ENCODE results near the gene GLG1.

GLG1 gene

DNA sequence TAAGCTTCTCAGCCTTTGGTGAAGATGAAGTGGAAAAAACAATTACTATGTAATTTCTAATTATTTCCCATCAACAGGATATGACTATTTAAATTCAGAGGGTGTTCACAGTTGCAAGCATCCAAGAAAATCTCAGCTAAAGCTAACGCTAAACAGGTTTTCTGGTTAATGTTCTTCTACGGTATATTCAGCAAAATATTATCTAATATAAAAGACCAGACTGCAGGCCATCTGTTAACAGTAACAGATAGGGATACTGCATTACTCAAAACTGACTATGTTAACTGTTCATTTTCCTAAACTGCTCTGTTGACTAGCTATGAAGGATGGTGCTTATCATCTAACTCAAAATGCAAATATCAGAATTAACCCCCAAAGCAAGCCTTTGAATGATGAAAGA is 32.8 kb downstream of the GLG1 start:
- Histone ChIP-seq H3K4me3 (ENCODE audit: extremely low read depth, insufficient read depth, low read length, poor library complexity, severe bottlenecking) (no peak overlapping the region), H3K36me3 (ENCODE audit: control insufficient read depth, insufficient read depth, low read length) (no peaks in the 10 kb centered on the region), H3K27ac (ENCODE audit: low read depth, low read length, severe bottlenecking) (no peak overlapping the region), H3K4me1 (ENCODE audit: control insufficient read depth, insufficient read depth, low read length, poor library complexity, severe bottlenecking) (peaks cover 12% of the 10 kb centered on the region), H3K9me3 (ENCODE audit: control insufficient read depth, low read length) (no peaks in the 10 kb centered on the region)
- WGBS, 2 experiments (ENCODE audit: insufficient coverage in 2 of 2), result 100% methylated on average over 1 of the region's 2 CpGs; no CpG with 5 or more reads in 1 of the 2 experiments

DNA sequence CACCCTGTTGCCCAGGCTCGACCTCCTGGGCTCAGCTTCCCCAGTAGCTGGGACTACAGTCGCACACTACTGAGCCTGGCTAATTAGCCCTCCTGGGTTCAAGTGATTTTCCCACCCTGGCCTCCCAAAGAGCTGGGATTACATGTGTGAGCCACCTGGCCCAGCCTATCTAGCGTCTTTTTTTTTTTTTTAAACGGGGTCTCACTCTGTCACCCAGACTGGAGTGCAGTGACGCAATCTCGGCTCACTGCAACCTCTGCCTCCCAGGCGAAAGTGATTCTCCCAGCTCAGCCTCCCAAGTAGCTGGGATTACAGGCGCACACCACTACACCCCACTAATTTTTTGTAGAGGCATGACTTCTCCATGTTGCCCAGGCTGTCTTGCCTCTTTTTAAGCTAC is 33.3 kb downstream of the GLG1 start:
- Histone ChIP-seq H3K4me3 (ENCODE audit: extremely low read depth, insufficient read depth, low read length, poor library complexity, severe bottlenecking) (no peak overlapping the region), H3K9me3 (ENCODE audit: control insufficient read depth, low read length) (no peaks in the 10 kb centered on the region), H3K27ac (ENCODE audit: low read depth, low read length, severe bottlenecking) (no peak overlapping the region), H3K4me1 (ENCODE audit: control insufficient read depth, insufficient read depth, low read length, poor library complexity, severe bottlenecking) (peaks cover 9% of the 10 kb centered on the region), H3K36me3 (ENCODE audit: control insufficient read depth, insufficient read depth, low read length) (no peaks in the 10 kb centered on the region)
- 89 to 91% methylated on average over 7 to 8 of the region's 8 CpGs for WGBS, 2 experiments (ENCODE audit: insufficient coverage in 2 of 2)

DNA sequence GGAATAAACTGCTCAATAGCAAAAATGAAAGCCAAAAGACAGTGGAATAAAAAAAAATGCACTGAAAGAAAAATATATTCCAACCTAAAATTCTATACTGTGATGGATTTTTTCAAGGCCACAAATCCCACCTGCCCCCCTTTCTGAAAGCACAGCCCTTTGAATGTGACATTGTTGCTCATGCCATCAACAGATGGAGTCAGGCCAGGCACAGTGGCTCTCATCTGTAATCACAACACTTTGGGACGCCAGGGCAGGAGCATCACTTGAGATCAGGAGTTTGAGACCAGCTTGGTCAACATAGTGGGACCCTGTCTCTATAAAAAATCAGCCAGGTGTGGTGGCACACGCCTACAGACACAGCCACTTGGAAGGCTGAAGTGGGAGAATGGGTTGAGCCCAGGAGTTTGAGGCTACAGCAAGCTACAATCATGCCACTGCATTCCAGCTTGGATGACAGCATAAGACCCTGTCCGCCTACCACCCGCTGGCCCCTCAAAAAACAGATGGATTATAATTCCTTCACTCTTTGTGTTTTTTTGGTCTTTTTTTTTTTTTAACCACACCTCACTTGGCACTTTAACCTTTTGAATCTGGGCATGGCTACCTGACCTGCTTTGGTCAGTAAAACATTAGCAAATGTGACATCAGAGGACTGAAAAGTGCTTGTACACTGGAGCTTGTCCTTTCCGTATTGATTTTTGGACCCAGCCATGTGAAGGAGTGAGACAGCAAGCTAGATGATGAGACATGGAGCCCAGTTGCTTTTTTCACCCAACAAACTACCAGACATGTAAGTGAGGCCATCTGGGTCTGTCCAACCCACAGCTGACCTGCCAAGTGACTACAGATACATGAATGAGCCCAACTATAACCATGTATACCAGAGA is 36.3 kb downstream of the GLG1 start:
- Histone ChIP-seq H3K9me3 (ENCODE audit: control insufficient read depth, low read length) (no peaks in the 10 kb centered on the region), H3K4me1 (ENCODE audit: control insufficient read depth, insufficient read depth, low read length, poor library complexity, severe bottlenecking) (peaks cover 2% of the 10 kb centered on the region), H3K4me3 (ENCODE audit: extremely low read depth, insufficient read depth, low read length, poor library complexity, severe bottlenecking) (no peak overlapping the region), H3K36me3 (ENCODE audit: control insufficient read depth, insufficient read depth, low read length) (no peaks in the 10 kb centered on the region), H3K27ac (ENCODE audit: low read depth, low read length, severe bottlenecking) (no peak overlapping the region)
- 90 to 93% methylated on average over 4 to 5 of the region's 5 CpGs for WGBS, 2 experiments (ENCODE audit: insufficient coverage in 2 of 2)

DNA sequence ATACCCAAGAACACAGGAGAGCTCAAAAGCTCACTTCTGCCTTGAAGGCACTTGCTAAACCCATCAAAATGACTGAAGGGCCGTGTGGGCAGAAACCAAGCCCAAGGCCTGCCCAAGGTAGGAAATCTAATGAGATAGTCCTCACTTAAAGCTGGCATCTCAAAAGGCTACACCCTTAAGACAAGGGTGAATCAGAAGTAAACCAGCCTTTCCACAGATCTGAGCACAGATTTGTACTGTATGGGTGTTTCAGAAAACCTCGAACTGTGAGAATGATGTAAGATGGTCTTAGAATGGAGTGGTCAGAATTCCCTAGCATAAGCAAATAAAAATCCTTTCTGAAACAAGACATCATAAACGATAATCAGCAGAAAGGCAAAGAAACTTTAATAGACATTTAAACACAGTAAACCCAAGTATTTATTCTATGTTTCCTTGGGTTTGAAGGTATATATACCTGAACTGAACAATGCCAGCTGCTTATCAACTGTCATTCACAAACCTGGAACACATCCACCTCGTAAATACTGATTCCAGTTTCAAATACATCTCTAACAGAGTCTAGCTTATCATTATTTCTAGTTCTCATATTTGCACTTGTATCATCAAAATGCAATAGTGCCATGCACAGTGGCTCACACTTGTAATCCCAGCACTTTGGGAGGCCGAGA is 37.8 kb downstream of the GLG1 start:
- peaks cover 2% of the 10 kb centered on the region for H3K4me1 ChIP-seq (ENCODE audit: control insufficient read depth, insufficient read depth, low read length, poor library complexity, severe bottlenecking)
- WGBS, 2 experiments (ENCODE audit: insufficient coverage in 2 of 2), result 80 to 100% methylated on average over 2 to 3 of the region's 5 CpGs
- no peak overlapping the region for H3K4me3 ChIP-seq (ENCODE audit: extremely low read depth, insufficient read depth, low read length, poor library complexity, severe bottlenecking)
- H3K9me3 ChIP-seq (ENCODE audit: control insufficient read depth, low read length), result no peaks in the 10 kb centered on the region
- H3K27ac ChIP-seq (ENCODE audit: low read depth, low read length, severe bottlenecking), result no peak overlapping the region
- no peaks in the 10 kb centered on the region for H3K36me3 ChIP-seq (ENCODE audit: control insufficient read depth, insufficient read depth, low read length)

DNA sequence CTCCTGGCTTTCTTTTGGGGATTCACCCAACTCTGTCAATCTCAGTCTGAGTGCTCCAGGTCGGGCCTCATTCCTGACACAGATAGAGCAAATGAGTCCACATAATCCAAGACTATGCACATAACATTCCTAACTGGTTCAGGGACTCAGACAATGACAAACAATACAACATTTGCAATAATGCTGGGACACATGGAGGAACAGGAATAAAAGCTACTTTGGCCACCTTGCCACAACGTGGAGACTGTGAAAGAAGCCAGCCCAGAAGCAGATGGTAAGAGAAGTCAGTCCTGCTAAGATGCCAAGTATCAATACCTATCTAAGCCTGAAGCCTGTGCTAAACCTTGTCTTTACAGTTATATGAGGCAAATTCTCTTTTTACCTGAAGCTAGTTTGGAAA is 39.0 kb downstream of the GLG1 start:
- no peak overlapping the region for H3K4me3 ChIP-seq (ENCODE audit: extremely low read depth, insufficient read depth, low read length, poor library complexity, severe bottlenecking)
- H3K4me1 ChIP-seq (ENCODE audit: control insufficient read depth, insufficient read depth, low read length, poor library complexity, severe bottlenecking), result no peaks in the 10 kb centered on the region
- H3K27ac ChIP-seq (ENCODE audit: low read depth, low read length, severe bottlenecking), result no peak overlapping the region
- WGBS, 2 experiments (ENCODE audit: insufficient coverage in 2 of 2), result 95% methylated on average over 2 of the region's 2 CpGs; no CpG with 5 or more reads in 1 of the 2 experiments
- no peaks in the 10 kb centered on the region for H3K9me3 ChIP-seq (ENCODE audit: control insufficient read depth, low read length)
- H3K36me3 ChIP-seq (ENCODE audit: control insufficient read depth, insufficient read depth, low read length), result peaks cover 3% of the 10 kb centered on the region

DNA sequence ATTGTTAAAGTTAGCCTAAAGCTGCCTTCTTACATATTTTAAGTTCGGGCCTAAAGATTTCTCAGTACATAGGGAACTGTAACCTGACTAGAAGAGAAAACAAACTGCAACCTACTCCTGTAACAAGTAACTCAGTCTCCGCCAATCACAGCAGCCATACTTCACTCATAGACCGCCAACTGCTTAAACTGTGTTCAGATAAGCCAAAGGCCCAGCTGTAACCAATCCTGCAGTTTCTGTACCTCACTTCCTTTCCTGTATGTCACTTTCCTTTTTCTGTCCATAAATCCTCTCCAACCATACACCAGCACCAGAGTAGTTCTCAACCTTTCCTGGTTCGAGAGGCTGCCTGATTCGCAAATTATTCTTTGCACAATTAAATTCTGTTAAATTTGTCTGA is 41.5 kb downstream of the GLG1 start:
- WGBS, 2 experiments (ENCODE audit: insufficient coverage in 2 of 2), result 95 to 96% methylated on average over 3 to 4 of the region's 5 CpGs
- H3K36me3 ChIP-seq (ENCODE audit: control insufficient read depth, insufficient read depth, low read length), result peaks cover 5% of the 10 kb centered on the region
- no peak overlapping the region for H3K4me3 ChIP-seq (ENCODE audit: extremely low read depth, insufficient read depth, low read length, poor library complexity, severe bottlenecking)
- H3K9me3 ChIP-seq (ENCODE audit: control insufficient read depth, low read length), result no peaks in the 10 kb centered on the region
- no peak overlapping the region for H3K27ac ChIP-seq (ENCODE audit: low read depth, low read length, severe bottlenecking)
- H3K4me1 ChIP-seq (ENCODE audit: control insufficient read depth, insufficient read depth, low read length, poor library complexity, severe bottlenecking), result no peaks in the 10 kb centered on the region

DNA sequence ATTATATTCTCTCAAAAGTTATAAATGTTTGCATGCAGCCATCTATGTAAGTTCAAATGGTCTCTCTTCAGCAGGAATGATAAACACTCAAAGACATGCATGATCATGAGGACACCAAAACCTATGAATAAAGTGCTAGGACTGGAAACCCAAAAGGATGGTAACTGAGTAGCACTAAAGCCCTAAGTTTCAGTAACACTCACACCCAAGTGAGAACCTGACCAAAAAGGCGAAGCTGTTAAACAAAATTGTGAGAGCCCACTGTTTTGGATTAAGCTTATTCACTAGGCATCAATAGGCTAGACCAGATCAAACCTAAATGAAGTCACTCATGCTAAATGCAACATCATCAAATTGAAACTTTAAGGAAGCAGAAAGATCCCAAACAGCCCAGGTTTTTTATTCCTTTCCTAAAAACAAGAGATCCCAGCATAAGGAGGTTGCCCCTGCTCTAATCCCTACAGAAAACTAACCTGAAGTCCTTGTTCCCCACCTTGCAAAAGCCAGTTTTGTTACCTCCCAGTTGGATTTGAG is 42.4 kb downstream of the GLG1 start:
- H3K4me3 ChIP-seq (ENCODE audit: extremely low read depth, insufficient read depth, low read length, poor library complexity, severe bottlenecking), result no peak overlapping the region
- peaks cover 5% of the 10 kb centered on the region for H3K36me3 ChIP-seq (ENCODE audit: control insufficient read depth, insufficient read depth, low read length)
- H3K27ac ChIP-seq (ENCODE audit: low read depth, low read length, severe bottlenecking), result no peak overlapping the region
- H3K9me3 ChIP-seq (ENCODE audit: control insufficient read depth, low read length), result no peaks in the 10 kb centered on the region
- WGBS, 2 experiments (ENCODE audit: insufficient coverage in 2 of 2), result 100% methylated on average over 1 of the region's 1 CpG
- no peaks in the 10 kb centered on the region for H3K4me1 ChIP-seq (ENCODE audit: control insufficient read depth, insufficient read depth, low read length, poor library complexity, severe bottlenecking)

DNA sequence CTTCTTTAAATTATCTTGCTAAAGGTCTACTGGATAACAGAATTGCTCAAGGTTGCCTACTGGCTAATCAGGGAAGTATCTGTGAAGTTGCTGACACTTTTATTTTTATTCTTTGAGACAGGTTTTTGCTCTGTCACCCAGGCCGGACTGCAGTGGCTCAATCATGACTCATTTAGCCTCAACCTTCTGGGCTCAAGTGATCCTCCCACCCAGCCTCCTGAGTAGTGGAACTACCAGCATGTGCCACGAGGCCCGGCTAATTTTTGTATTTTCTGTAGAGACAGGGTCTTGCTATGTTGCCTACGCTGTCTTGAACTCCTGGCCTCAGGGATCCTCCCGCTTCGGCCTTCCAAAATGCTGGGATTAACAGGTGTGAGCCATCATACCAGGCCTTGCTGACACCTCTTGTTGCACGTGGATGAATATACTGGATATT is 43.1 kb downstream of the GLG1 start:
- no peak overlapping the region for H3K4me3 ChIP-seq (ENCODE audit: extremely low read depth, insufficient read depth, low read length, poor library complexity, severe bottlenecking)
- H3K9me3 ChIP-seq (ENCODE audit: control insufficient read depth, low read length), result no peaks in the 10 kb centered on the region
- H3K27ac ChIP-seq (ENCODE audit: low read depth, low read length, severe bottlenecking), result no peak overlapping the region
- H3K4me1 ChIP-seq (ENCODE audit: control insufficient read depth, insufficient read depth, low read length, poor library complexity, severe bottlenecking), result no peaks in the 10 kb centered on the region
- H3K36me3 ChIP-seq (ENCODE audit: control insufficient read depth, insufficient read depth, low read length), result peaks cover 5% of the 10 kb centered on the region
- WGBS, 2 experiments (ENCODE audit: insufficient coverage in 2 of 2), result 92 to 95% methylated on average over 6 to 7 of the region's 7 CpGs

DNA sequence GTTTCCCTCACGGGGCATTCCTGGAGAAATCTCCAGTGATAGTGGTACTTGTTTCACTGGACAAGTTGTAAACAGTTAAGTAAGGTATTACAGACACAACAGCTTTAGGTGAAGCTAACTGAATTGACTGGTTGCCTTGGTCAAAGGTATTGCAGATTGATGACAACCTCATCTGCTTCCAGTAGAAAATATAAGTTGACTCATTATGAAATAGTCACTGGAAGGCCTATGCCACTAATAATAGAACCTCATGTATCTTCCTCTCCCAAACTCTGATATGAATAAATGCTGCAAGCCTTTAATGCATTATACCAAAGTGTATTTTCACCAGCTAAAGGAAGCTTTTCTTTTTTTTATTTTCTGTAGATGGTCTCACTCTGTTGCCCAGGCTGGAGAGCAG is 44.8 kb downstream of the GLG1 start:
- H3K36me3 ChIP-seq (ENCODE audit: control insufficient read depth, insufficient read depth, low read length), result peaks cover 5% of the 10 kb centered on the region
- H3K27ac ChIP-seq (ENCODE audit: low read depth, low read length, severe bottlenecking), result no peak overlapping the region
- no peak overlapping the region for H3K4me3 ChIP-seq (ENCODE audit: extremely low read depth, insufficient read depth, low read length, poor library complexity, severe bottlenecking)
- no peaks in the 10 kb centered on the region for H3K4me1 ChIP-seq (ENCODE audit: control insufficient read depth, insufficient read depth, low read length, poor library complexity, severe bottlenecking)
- 67% methylated on average over 1 of the region's 1 CpG; no CpG with 5 or more reads in 1 of the 2 experiments for WGBS, 2 experiments (ENCODE audit: insufficient coverage in 2 of 2)
- H3K9me3 ChIP-seq (ENCODE audit: control insufficient read depth, low read length), result no peaks in the 10 kb centered on the region

DNA sequence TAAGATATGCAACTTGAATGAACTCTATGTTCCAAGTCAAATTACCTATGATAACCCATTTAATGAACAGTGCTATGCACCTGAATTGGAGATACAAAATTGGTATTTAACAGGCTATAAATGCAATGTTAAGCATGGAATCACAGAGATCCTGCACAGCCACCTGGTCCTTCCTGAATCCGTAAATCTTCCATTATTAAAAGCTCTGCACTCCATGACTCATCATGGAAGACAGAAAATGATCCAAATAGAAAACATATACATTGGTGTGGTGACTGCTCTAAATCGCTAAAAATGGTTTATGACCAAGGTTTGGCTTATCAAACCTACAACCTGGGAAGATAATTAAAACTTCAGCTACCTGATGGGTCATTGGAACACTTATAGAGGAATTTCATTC is 45.3 kb downstream of the GLG1 start:
- H3K9me3 ChIP-seq (ENCODE audit: control insufficient read depth, low read length), result no peaks in the 10 kb centered on the region
- H3K36me3 ChIP-seq (ENCODE audit: control insufficient read depth, insufficient read depth, low read length), result peaks cover 5% of the 10 kb centered on the region
- 100% methylated on average over 1 of the region's 2 CpGs; no CpG with 5 or more reads in 1 of the 2 experiments for WGBS, 2 experiments (ENCODE audit: insufficient coverage in 2 of 2)
- no peaks in the 10 kb centered on the region for H3K4me1 ChIP-seq (ENCODE audit: control insufficient read depth, insufficient read depth, low read length, poor library complexity, severe bottlenecking)
- H3K4me3 ChIP-seq (ENCODE audit: extremely low read depth, insufficient read depth, low read length, poor library complexity, severe bottlenecking), result no peak overlapping the region
- no peak overlapping the region for H3K27ac ChIP-seq (ENCODE audit: low read depth, low read length, severe bottlenecking)

Measured in mesodermal cell (in vitro differentiated cells).